Liver (tissue), 9 donors: ENCODE data around the gene GSKIP. TPM values are rescaled to one million over a fixed set of nuclear protein-coding genes. Genes with fewer than 3 reads are reported as not detected.

Experiments
- DNase-seq: peaks from one replicate; pipeline ENCODE4 v3.0.0-alpha.2; 2017; ENCODE audit warnings: low spot score
- H3K27ac ChIP-seq, 2 donors: one replicate each; pipeline ENCODE4 v1.7.0; 2013; ENCODE audit warnings: inconsistent platforms in 2 of 2, low read length in 2 of 2, control low read depth in 1 of 2, low read depth in 1 of 2, mild to moderate bottlenecking in 1 of 2
- H3K27me3 ChIP-seq, 4 donors: one replicate each; pipeline versions ENCODE4 v1.6.1 to v1.7.0; 2013; ENCODE audit warnings: low read length in 3 of 4, inconsistent platforms in 1 of 4, mild to moderate bottlenecking in 1 of 4, moderate library complexity in 1 of 4; ENCODE audit not compliant: control insufficient read depth in 4 of 4, insufficient read depth in 4 of 4
- H3K36me3 ChIP-seq, 4 donors: one replicate each; pipeline versions ENCODE4 v1.6.1 to v1.7.0; 2013; ENCODE audit warnings: low read length in 3 of 4, mild to moderate bottlenecking in 3 of 4, low read depth in 1 of 4, moderate library complexity in 1 of 4; ENCODE audit not compliant: control insufficient read depth in 4 of 4, insufficient read depth in 3 of 4
- H3K4me1 ChIP-seq, 4 donors: one replicate each; pipeline versions ENCODE4 v1.6.1 to v1.7.0; 2013; ENCODE audit warnings: low read length in 3 of 4, mild to moderate bottlenecking in 3 of 4, moderate library complexity in 1 of 4; ENCODE audit not compliant: control insufficient read depth in 4 of 4, insufficient read depth in 4 of 4
- H3K4me3 ChIP-seq, 3 donors: one replicate each; pipeline versions ENCODE4 v1.6.1 to v1.7.0; 2013; ENCODE audit warnings: low read length in 3 of 3, control low read depth in 1 of 3, low read depth in 1 of 3, mild to moderate bottlenecking in 1 of 3
- H3K9ac ChIP-seq, 2 donors: one replicate each; pipeline ENCODE4 v1.7.0; 2013; ENCODE audit warnings: low read length in 2 of 2, mild to moderate bottlenecking in 2 of 2, moderate library complexity in 2 of 2, control low read depth in 1 of 2, low read depth in 1 of 2
- H3K9me3 ChIP-seq, 4 donors: one replicate each; pipeline versions ENCODE4 v1.6.1 to v1.7.0; 2013; ENCODE audit warnings: low read length in 3 of 4; ENCODE audit not compliant: control insufficient read depth in 4 of 4
- ATF3 ChIP-seq: IDR thresholded peaks from 2 replicates; pipeline ENCODE4 v1.6.1; 2016; ENCODE audit warnings: antibody characterized with exemption
- CTCF ChIP-seq: fragments of 150-350 bp; IDR thresholded peaks from 2 replicates; pipeline ENCODE4 v1.5.1; 2017; ENCODE audit warnings: improper control_type of control experiment, low read depth, low read length; ENCODE audit not compliant: missing input control
- FOXA2 ChIP-seq: IDR thresholded peaks from 2 replicates; pipeline ENCODE4 v1.6.1; 2016; ENCODE audit warnings: antibody characterized with exemption
- GABPA ChIP-seq, 2 donors: IDR thresholded peaks in 1 of 2; conservative IDR thresholded peaks in 1 of 2; 2 replicates each; pipeline ENCODE4 v1.6.1; 2016; ENCODE audit warnings: antibody characterized with exemption in 2 of 2, mild to moderate bottlenecking in 1 of 2, moderate library complexity in 1 of 2
- HNF4A ChIP-seq, 2 donors: conservative IDR thresholded peaks; 2 replicates each; pipeline ENCODE4 v1.6.1; 2016; ENCODE audit warnings: antibody characterized with exemption in 2 of 2, mild to moderate bottlenecking in 2 of 2
- HNF4G ChIP-seq: IDR thresholded peaks from 2 replicates; pipeline ENCODE4 v1.6.1; 2016; ENCODE audit warnings: antibody characterized with exemption
- JUND ChIP-seq, 2 donors: IDR thresholded peaks; 2 replicates each; pipeline ENCODE4 v1.6.1; 2016; ENCODE audit warnings: antibody characterized with exemption in 2 of 2
- MAX ChIP-seq: IDR thresholded peaks from 2 replicates; pipeline ENCODE4 v1.6.1; 2016; ENCODE audit warnings: antibody characterized with exemption
- NR2F2 ChIP-seq: IDR thresholded peaks from 2 replicates; pipeline ENCODE4 v1.6.1; 2016; ENCODE audit warnings: antibody characterized with exemption
- RAD21 ChIP-seq, 2 donors: IDR thresholded peaks; 2 replicates each; pipeline ENCODE4 v1.6.1; 2016; ENCODE audit warnings: antibody characterized with exemption in 2 of 2, mild to moderate bottlenecking in 2 of 2
- SP1 ChIP-seq: IDR thresholded peaks from 2 replicates; pipeline ENCODE4 v1.6.1; 2018; ENCODE audit warnings: antibody characterized with exemption, mild to moderate bottlenecking
- TAF1 ChIP-seq: conservative IDR thresholded peaks from 2 replicates; pipeline ENCODE4 v1.6.1; 2016; ENCODE audit warnings: antibody characterized with exemption, mild to moderate bottlenecking
- YY1 ChIP-seq: IDR thresholded peaks from 2 replicates; pipeline ENCODE4 v1.6.1; 2016; ENCODE audit warnings: antibody characterized with exemption, mild to moderate bottlenecking
- ZBTB33 ChIP-seq: IDR thresholded peaks from 2 replicates; pipeline ENCODE4 v1.6.1; 2016; ENCODE audit warnings: antibody characterized with exemption
- WGBS: extraction: QIAGEN DNeasy Blood & Tissue Kit; methylation state at CpG from one replicate; pipeline ENCODE4 v1.1.7; 2013; 5-methylcytosine and 5-hydroxymethylcytosine counted together
- polyA plus RNA-seq, 2 donors: library from polyadenylated mRNA; stranded (reverse) in 1 of 2; unstranded in 1 of 2; fragments of 200-250 nt in 1 of 2; fragments of >200 nt in 1 of 2; fragmentation: Nextera tagmentation in 1 of 2; extraction: Ambion mirVana in 1 of 2; gene quantifications; one replicate each; pipeline versions ENCODE4 v1.2.1 to v1.2.3, GENCODE V29; 2013 to 2015
- total RNA-seq, 2 donors: library from RNA; depleted of rRNA; stranded (reverse); fragments of >200 nt; gene quantifications; one replicate each; pipeline ENCODE4 v1.2.3, GENCODE V29; 2014
- donor health status: healthy.
- donor health status: healthy.
- donor health status: healthy.
- donor health status: healthy.
- donor health status: healthy.

The GSKIP gene
- total and polyA plus RNA-seq, 4 donors, result 10.9 to 23.7 (median 14.4) TPM

- WGBS, result 89% methylated on average over 5 of the region's 5 CpGs
Measured at GRCh38 chr14:96398921-96399320, 35.6 kb downstream of the GSKIP start.

GRCh38 chr14:96399405-96399804 lies 36.1 kb downstream of the GSKIP start:
- Histone ChIP-seq H3K9ac (no peak overlapping the region), H3K27me3 (no peaks in the 10 kb centered on the region), H3K27ac (no peak overlapping the region), H3K4me3 (no peak overlapping the region), H3K9me3 (no peaks in the 10 kb centered on the region), H3K36me3 (no peaks in the 10 kb centered on the region), H3K4me1 (no peaks in the 10 kb centered on the region)
- TF ChIP-seq ZBTB33, result no peak
- TF ChIP-seq RAD21 (IDR thresholded peaks at IDR 0.05), result no peak
- no peak for TF ChIP-seq TAF1
- no peak for TF ChIP-seq NR2F2
- TF ChIP-seq SP1, result no peak
- no peak for TF ChIP-seq CTCF
- no peak for TF ChIP-seq HNF4A (conservative IDR thresholded peaks at IDR 0.05)
- TF ChIP-seq ATF3, result no peak
- DNase-seq, result no peak
- WGBS, result 92% methylated on average over 9 of the region's 9 CpGs

More at GRCh38 chr14:96398921-96399320, 35.6 kb downstream of the GSKIP start:
- Histone ChIP-seq H3K27ac (no peak overlapping the region), H3K4me1 (no peaks in the 10 kb centered on the region), H3K9me3 (no peaks in the 10 kb centered on the region), H3K4me3 (no peak overlapping the region), H3K36me3 (no peaks in the 10 kb centered on the region), H3K9ac (no peak overlapping the region), H3K27me3 (no peaks in the 10 kb centered on the region)
- TF ChIP-seq MAX, result no peak
- TF ChIP-seq HNF4A (conservative IDR thresholded peaks at IDR 0.05), result no peak
- no peak for TF ChIP-seq TAF1
- TF ChIP-seq CTCF, result no peak
- TF ChIP-seq SP1, result no peak
- no peak for TF ChIP-seq NR2F2
- TF ChIP-seq HNF4G, result no peak
- no peak for TF ChIP-seq YY1
- TF ChIP-seq FOXA2, result no peak
- TF ChIP-seq JUND (IDR thresholded peaks at IDR 0.05), result no peak
- TF ChIP-seq GABPA (IDR thresholded peaks at IDR 0.05 in 1 of 2, conservative IDR thresholded peaks at IDR 0.05 in 1 of 2), result no peak
- no peak for TF ChIP-seq ZBTB33
- TF ChIP-seq ATF3, result no peak
- no peak for DNase-seq
